Uterus (tissue), 4 donors: ENCODE data around the gene FANCC. TPM values are rescaled to one million over a fixed set of nuclear protein-coding genes. Genes with fewer than 3 reads are reported as not detected.

Experiments used
- DNase-seq, 2 donors: peaks; one replicate each; pipeline ENCODE4 v3.0.0-alpha.2; 2019 to 2020
- H3K27ac ChIP-seq, 2 donors: fragments of 200-600 bp; sonication (generic); 1 replicate in 1 of 2; 2 replicates in 1 of 2; pipeline ENCODE4 v1.5.1; 2016 to 2018
- H3K27me3 ChIP-seq, 2 donors: fragments of 200-600 bp; sonication (generic); one replicate each; pipeline ENCODE4 v1.5.1; 2018 to 2019; ENCODE audit warnings: control low read depth in 1 of 2
- H3K36me3 ChIP-seq, 2 donors: fragments of 200-600 bp; sonication (generic); one replicate each; pipeline ENCODE4 v1.5.1; 2019; ENCODE audit warnings: control low read depth in 1 of 2
- H3K4me1 ChIP-seq, 2 donors: fragments of 200-600 bp; sonication (generic); one replicate each; pipeline ENCODE4 v1.5.1; 2018 to 2019; ENCODE audit warnings: control low read depth in 1 of 2
- H3K4me3 ChIP-seq, 2 donors: fragments of 200-600 bp; sonication (generic); 1 replicate in 1 of 2; 2 replicates in 1 of 2; pipeline ENCODE4 v1.5.1; 2018 to 2019; ENCODE audit warnings: mild to moderate bottlenecking in 1 of 2
- H3K9me3 ChIP-seq, 2 donors: fragments of 200-600 bp; sonication (generic); one replicate each; pipeline ENCODE4 v1.5.1; 2019; ENCODE audit warnings: control low read depth in 1 of 2
- CTCF ChIP-seq, 4 experiments: fragments of 200-600 bp in 2 of 4; fragments of 450-650 bp in 2 of 4; sonication (generic) in 2 of 4; IDR thresholded peaks; one replicate each; pipeline ENCODE4 v1.5.1; 2016 to 2019; ENCODE audit warnings: antibody characterized with exemption in 4 of 4, mild to moderate bottlenecking in 2 of 4, moderate library complexity in 1 of 4
- POLR2A ChIP-seq, 2 donors: fragments of 450-650 bp; IDR thresholded peaks; one replicate each; pipeline ENCODE4 v1.6.1; 2016; ENCODE audit warnings: antibody characterized with exemption in 2 of 2, mild to moderate bottlenecking in 1 of 2, moderate library complexity in 1 of 2
- intact Hi-C: fragments of 100-400 bp; cut with DNase I; formaldehyde crosslinking; loops from one replicate; pipeline ENCODE4 v1.15.1; 2023; ENCODE audit warnings: low total_unique reads
- total RNA-seq, 4 donors: library from RNA; depleted of rRNA in 3 of 4; stranded (reverse); fragments of >200 nt in 3 of 4; gene quantifications; one replicate each; pipeline versions ENCODE4 v1.1.0 to v1.2.4, GENCODE V29; 2014 to 2023
- donor health status: DM: yes; HTN: yes; CAD: no.

Gene FANCC
- total RNA-seq, 4 donors from 2014 or later: 4.1 to 21.4 (median 15.9) TPM

- H3K4me1 ChIP-seq: peaks cover 17 to 56% of the 10 kb centered on the region in 2 donors
- no peak overlapping the region for H3K4me3 ChIP-seq
- H3K9me3 ChIP-seq: no peaks in the 10 kb centered on the region
- intact Hi-C loops: no loop called here
- H3K36me3 ChIP-seq: no peaks in the 10 kb centered on the region
- peak overlapping the region; percentile 78 to 92 for H3K27ac ChIP-seq
- TF ChIP-seq POLR2A (IDR thresholded peaks at IDR 0.05) (no peak), CTCF (IDR thresholded peaks at IDR 0.05) (no peak)
- H3K27me3 ChIP-seq: no peaks in the 10 kb centered on the region
- no peak for DNase-seq
Measured at GRCh38 chr9:95090871-95091577, 226.5 kb downstream of the FANCC start.

GRCh38 chr9:95090023-95090791, 227.3 kb downstream of the FANCC start:
- H3K4me1 ChIP-seq: peaks cover 17 to 56% of the 10 kb centered on the region in 2 donors
- peak overlapping the region; percentile 78 to 92 for H3K27ac ChIP-seq
- intact Hi-C loops: no loop called here
- no peaks in the 10 kb centered on the region for H3K9me3 ChIP-seq
- H3K36me3 ChIP-seq: no peaks in the 10 kb centered on the region
- no peaks in the 10 kb centered on the region for H3K27me3 ChIP-seq
- no peak for TF ChIP-seq CTCF (IDR thresholded peaks at IDR 0.05)
- TF ChIP-seq POLR2A (IDR thresholded peaks at IDR 0.05): no peak
- no peak for DNase-seq
- no peak overlapping the region for H3K4me3 ChIP-seq

GRCh38 chr9:95089257-95090022, 228.1 kb downstream of the FANCC start:
- no peak for TF ChIP-seq CTCF (IDR thresholded peaks at IDR 0.05)
- TF ChIP-seq POLR2A (IDR thresholded peaks at IDR 0.05): no peak
- no peak overlapping the region for H3K4me3 ChIP-seq
- H3K36me3 ChIP-seq: no peaks in the 10 kb centered on the region
- no peaks in the 10 kb centered on the region for H3K27me3 ChIP-seq
- no peak for DNase-seq
- H3K4me1 ChIP-seq: peaks cover 17 to 56% of the 10 kb centered on the region in 2 donors
- intact Hi-C loops: no loop called here
- no peaks in the 10 kb centered on the region for H3K9me3 ChIP-seq
- H3K27ac ChIP-seq: peak overlapping the region; percentile 78 to 92

- Histone ChIP-seq H3K27me3 (no peaks in the 10 kb centered on the region), H3K9me3 (no peaks in the 10 kb centered on the region), H3K4me1 (peaks cover 17 to 51% of the 10 kb centered on the region in 2 donors), H3K27ac (peak overlapping the region; percentile 78 to 92), H3K4me3 (no peak overlapping the region), H3K36me3 (no peaks in the 10 kb centered on the region)
- DNase-seq: no peak
- intact Hi-C loops: no loop called here
- TF ChIP-seq POLR2A (IDR thresholded peaks at IDR 0.05): no peak
- TF ChIP-seq CTCF (IDR thresholded peaks at IDR 0.05): no peak
Measured at GRCh38 chr9:95088421-95089161, 228.9 kb downstream of the FANCC start.
